B cell (primary cell): ENCODE measurements around the gene GALNT18. TPM values are rescaled to one million over a fixed set of nuclear protein-coding genes. Genes with fewer than 3 reads are reported as not detected.

Source experiments
- ATAC-seq: fragments of 200-7000 bp; cut with Tn5 transposase; one replicate; pipeline ENCODE4 v1.10.0; 2021; ENCODE audit warnings: low read depth, mild to moderate bottlenecking, moderate number of reproducible peaks, moderate library complexity
- CTCF ChIA-PET: fragments of 350-600 bp; sonication (Branson Sonifier 250); formaldehyde crosslinking; loops from one replicate; lab custom pipeline; 2021; ENCODE audit warnings: antibody characterized with exemption, inconsistent platforms; lab: Charles Lee
- POLR2A ChIA-PET: fragments of 350-600 bp; sonication (Branson Sonifier 250); formaldehyde crosslinking; loops from one replicate; lab custom pipeline; 2021; ENCODE audit warnings: antibody characterized with exemption; lab: Charles Lee
- DNase-seq: peaks from one replicate; pipeline ENCODE4 v3.0.0; 2013
- H2AFZ ChIP-seq: 2 replicates; pipeline ENCODE4 v1.6.1; 2012; ENCODE audit warnings: mild to moderate bottlenecking, low read depth, low read length; ENCODE audit not compliant: insufficient read depth, poor library complexity, severe bottlenecking
- H3K27ac ChIP-seq, 2 donors: 1 replicate in 1 of 2; 2 replicates in 1 of 2; pipeline ENCODE4 v1.5.1; 2012 to 2013; ENCODE audit warnings: low read length in 2 of 2, mild to moderate bottlenecking in 2 of 2, moderate library complexity in 1 of 2
- H3K27me3 ChIP-seq, 4 experiments: fragments of 200-600 bp in 1 of 4; sonication (generic) in 1 of 4; replicated peaks in 1 of 4; 1 replicate in 2 of 4; 2 replicates in 2 of 4; pipeline versions ENCODE4 v1.6.1 to v1.7.0; 2013 to 2016; ENCODE audit warnings: low read length in 3 of 4, mild to moderate bottlenecking in 2 of 4, mixed read lengths in 1 of 4, moderate library complexity in 1 of 4; ENCODE audit not compliant: insufficient read depth in 4 of 4, control insufficient read depth in 3 of 4; ENCODE audit errors: control extremely low read depth in 1 of 4
- H3K36me3 ChIP-seq, 2 experiments: replicated peaks in 1 of 2; 1 replicate in 1 of 2; 2 replicates in 1 of 2; pipeline versions ENCODE4 v1.6.1 to v1.7.1; 2013; ENCODE audit warnings: low read length in 1 of 2; ENCODE audit not compliant: insufficient read depth in 2 of 2, control insufficient read depth in 1 of 2; ENCODE audit errors: control extremely low read depth in 1 of 2, extremely low read depth in 1 of 2
- H3K4me1 ChIP-seq, 2 donors: fragments of 200-600 bp in 1 of 2; sonication (generic) in 1 of 2; 1 replicate in 1 of 2; 2 replicates in 1 of 2; pipeline versions ENCODE4 v1.5.1 to v1.6.1; 2013 to 2017; ENCODE audit warnings: low read length in 2 of 2; ENCODE audit not compliant: control insufficient read depth in 2 of 2, insufficient read depth in 2 of 2
- H3K4me2 ChIP-seq: replicated peaks from 2 replicates; pipeline ENCODE3; 2012; ENCODE audit warnings: mild to moderate bottlenecking, low read depth, low read length; ENCODE audit not compliant: poor library complexity, severe bottlenecking
- H3K4me3 ChIP-seq, 5 experiments: fragments of 200-600 bp in 1 of 5; sonication (generic) in 1 of 5; 1 replicate in 3 of 5; 2 replicates in 2 of 5; pipeline versions ENCODE4 v1.5.1 to v1.7.0; 2011 to 2016; ENCODE audit warnings: low read length in 4 of 5, mild to moderate bottlenecking in 4 of 5, low read depth in 2 of 5, control low read depth in 1 of 5, moderate library complexity in 1 of 5; ENCODE audit not compliant: insufficient read depth in 1 of 5; ENCODE audit errors: control extremely low read depth in 1 of 5, extremely low read depth in 1 of 5
- H3K79me2 ChIP-seq: fragments of 200-600 bp; sonication (generic); one replicate; pipeline ENCODE4 v1.6.0; 2016; ENCODE audit warnings: low read length; ENCODE audit not compliant: control insufficient read depth, insufficient read depth
- H3K9ac ChIP-seq: fragments of 200-600 bp; sonication (generic); 2 replicates; pipeline ENCODE4 v1.6.1; 2017; ENCODE audit warnings: mild to moderate bottlenecking, low read length, moderate library complexity
- H3K9me3 ChIP-seq, 3 donors: one replicate each; pipeline versions ENCODE4 v1.6.1 to v1.7.1; 2013; ENCODE audit warnings: low read length in 2 of 3; ENCODE audit not compliant: control insufficient read depth in 2 of 3, insufficient read depth in 1 of 3; ENCODE audit errors: control extremely low read depth in 1 of 3
- H4K20me1 ChIP-seq: 2 replicates; pipeline ENCODE4 v1.6.0; 2012; ENCODE audit warnings: mild to moderate bottlenecking, low read length; ENCODE audit not compliant: insufficient read depth, control insufficient read depth, poor library complexity, severe bottlenecking
- H3K27ac Mint-ChIP-seq: one replicate; pipeline ENCODE4 v1.8.0; 2021; ENCODE audit warnings: mixed read lengths
- H3K27me3 Mint-ChIP-seq: one replicate; pipeline ENCODE4 v1.8.0; 2021; ENCODE audit warnings: mixed read lengths
- H3K4me1 Mint-ChIP-seq: one replicate; pipeline ENCODE4 v1.8.0; 2021; ENCODE audit warnings: mixed read lengths
- H3K4me3 Mint-ChIP-seq: one replicate; pipeline ENCODE4 v1.8.0; 2021; ENCODE audit warnings: mixed read lengths
- H3K9me3 Mint-ChIP-seq: one replicate; pipeline ENCODE4 v1.8.0; 2022; ENCODE audit warnings: mixed read lengths; ENCODE audit not compliant: insufficient read depth
- CTCF ChIP-seq: fragments of 200-600 bp; IDR thresholded peaks from one replicate; pipeline ENCODE4 v1.8.0; 2022; ENCODE audit warnings: antibody characterized with exemption, mild to moderate bottlenecking
- EZH2 ChIP-seq: IDR thresholded peaks from 2 replicates; pipeline ENCODE4 v1.6.1; 2012; ENCODE audit warnings: borderline replicate concordance, low read depth, mild to moderate bottlenecking, moderate library complexity, low read length; ENCODE audit not compliant: insufficient read depth, poor library complexity, severe bottlenecking
- WGBS: methylation state at CpG from one replicate; pipeline ENCODE4 v1.1.5; 2013; ENCODE audit warnings: missing lambda C conversion rate; ENCODE audit not compliant: insufficient coverage; 5-methylcytosine and 5-hydroxymethylcytosine counted together
- intact Hi-C: fragments of 100-400 bp; cut with micrococcal nuclease; formaldehyde crosslinking; loops from one replicate; pipeline ENCODE4 v1.10.0; 2022
- polyA plus RNA-seq: library from polyadenylated mRNA; depleted of rRNA; stranded (reverse); fragments of >200 nt; gene quantifications from 2 replicates; pipeline ENCODE4 v1.2.3, GENCODE V29; 2012
- total RNA-seq, 2 donors: library from RNA; stranded (reverse); fragments of 120-200 nt in 1 of 2; gene quantifications; 1 replicate in 1 of 2; 2 replicates in 1 of 2; pipeline versions ENCODE4 v1.2.3 to v1.2.4, GENCODE V29; 2013 to 2022

Gene GALNT18
- total and polyA plus RNA-seq, 2 donors (not counting 1 experiment from before 2014, with no cell fraction given), result not detected

GRCh38 chr11:11584937-11585336 lies 36.9 kb downstream of the GALNT18 start:
- no peak for TF ChIP-seq CTCF
- no peak for TF ChIP-seq EZH2
- intact Hi-C loops, result no loop called here
- no peak overlapping the region for H3K27ac ChIP-seq
- Mint-ChIP-seq H3K27me3 (peaks cover 6% of the 10 kb centered on the region), H3K4me1 (no peaks in the 10 kb centered on the region), H3K9me3 (no peaks in the 10 kb centered on the region), H3K4me3 (no peak overlapping the region), H3K27ac (no peak overlapping the region)
- WGBS, result no CpG with 5 or more reads among the region's 1 CpG
- CTCF ChIA-PET, result no interaction called here
- ATAC-seq (no peak), DNase-seq (no peak)
- H3K4me2 ChIP-seq, result no peak overlapping the region
- H3K79me2 ChIP-seq, result no peaks in the 10 kb centered on the region
- no peak overlapping the region for H3K4me3 ChIP-seq
- POLR2A ChIA-PET, result no interaction called here
- H3K9ac ChIP-seq, result no peak overlapping the region
- H3K27me3 ChIP-seq, result peaks cover 0 to 3% (median 0%) of the 10 kb centered on the region in 4 experiments
- H2AFZ ChIP-seq, result no peak overlapping the region
- no peaks in the 10 kb centered on the region for H3K36me3 ChIP-seq
- H3K4me1 ChIP-seq, result no peaks in the 10 kb centered on the region
- H3K9me3 ChIP-seq, result no peaks in the 10 kb centered on the region
- H4K20me1 ChIP-seq, result no peaks in the 10 kb centered on the region

DNA sequence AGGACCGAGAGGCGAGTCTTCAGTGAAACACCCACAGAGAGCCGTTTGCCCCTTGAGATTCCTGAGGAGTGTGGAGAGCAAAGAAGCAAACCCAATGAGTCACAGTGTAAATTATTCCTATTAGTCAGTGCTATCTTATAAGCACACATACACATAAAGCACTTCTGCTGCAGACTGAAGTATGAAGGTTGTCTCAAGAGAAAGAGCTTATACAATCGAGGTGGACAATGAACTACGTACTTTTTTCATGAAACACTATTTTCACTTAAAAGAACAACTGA lies 37.3 kb downstream of the GALNT18 start:
- Histone ChIP-seq H3K36me3 (no peaks in the 10 kb centered on the region), H3K4me2 (no peak overlapping the region), H3K27me3 (peaks cover 0 to 3% (median 0%) of the 10 kb centered on the region in 4 experiments), H3K9me3 (no peaks in the 10 kb centered on the region), H2AFZ (no peak overlapping the region), H4K20me1 (no peaks in the 10 kb centered on the region), H3K4me1 (no peaks in the 10 kb centered on the region), H3K27ac (no peak overlapping the region), H3K9ac (no peak overlapping the region), H3K79me2 (no peaks in the 10 kb centered on the region), H3K4me3 (no peak overlapping the region)
- ChIA-PET POLR2A (no interaction called here), CTCF (no interaction called here)
- H3K4me1 Mint-ChIP-seq, result no peaks in the 10 kb centered on the region
- DNase-seq, result no peak
- no peaks in the 10 kb centered on the region for H3K9me3 Mint-ChIP-seq
- ATAC-seq, result no peak
- H3K27ac Mint-ChIP-seq, result no peak overlapping the region
- no peak overlapping the region for H3K4me3 Mint-ChIP-seq
- intact Hi-C loops, result no loop called here
- TF ChIP-seq CTCF, result no peak
- no peak for TF ChIP-seq EZH2
- H3K27me3 Mint-ChIP-seq, result peaks cover 6% of the 10 kb centered on the region
- 100% methylated on average over 2 of the region's 5 CpGs for WGBS
